Tibial artery (tissue), 4 donors: ENCODE results near the gene STON2.

Source experiments
- DNase-seq, 2 donors: peaks; one replicate each; pipeline ENCODE4 v3.0.0-alpha.2; 2019
- H3K27ac ChIP-seq, 2 donors: fragments of 200-600 bp; sonication (generic) in 1 of 2; 1 replicate in 1 of 2; 2 replicates in 1 of 2; pipeline ENCODE4 v1.5.1; 2018 to 2019; ENCODE audit warnings: mild to moderate bottlenecking in 1 of 2
- H3K27me3 ChIP-seq, 2 donors: fragments of 200-600 bp; sonication (generic) in 1 of 2; one replicate each; pipeline versions ENCODE4 v1.5.1 to v1.6.0; 2016 to 2019
- H3K36me3 ChIP-seq, 3 donors: fragments of 200-600 bp; sonication (generic) in 2 of 3; one replicate each; pipeline ENCODE4 v1.5.1; 2016 to 2019; ENCODE audit warnings: mild to moderate bottlenecking in 2 of 3
- H3K4me1 ChIP-seq, 4 donors: fragments of 200-600 bp; sonication (generic) in 2 of 4; 1 replicate in 3 of 4; 2 replicates in 1 of 4; pipeline ENCODE4 v1.5.1; 2016 to 2019
- H3K4me3 ChIP-seq, 2 donors: fragments of 200-600 bp; sonication (generic) in 1 of 2; 1 replicate in 1 of 2; 2 replicates in 1 of 2; pipeline ENCODE4 v1.5.1; 2018 to 2019; ENCODE audit warnings: mild to moderate bottlenecking in 2 of 2
- H3K9me3 ChIP-seq, 3 donors: fragments of 200-600 bp; sonication (generic) in 1 of 3; one replicate each; pipeline ENCODE4 v1.5.1; 2016 to 2019
- CTCF ChIP-seq, 2 experiments: fragments of 200-600 bp in 1 of 2; fragments of 450-650 bp in 1 of 2; IDR thresholded peaks; one replicate each; pipeline ENCODE4 v1.5.1; 2017 to 2019; ENCODE audit warnings: antibody characterized with exemption in 2 of 2, mild to moderate bottlenecking in 1 of 2, moderate library complexity in 1 of 2
- intact Hi-C: fragments of 100-400 bp; cut with DNase I; formaldehyde crosslinking; loops from one replicate; pipeline ENCODE4 v1.15.0; 2023; ENCODE audit warnings: low total_unique reads

Gene STON2

GRCh38 chr14:81277096-81277495, 123.0 kb downstream of the STON2 start:
- no peak for TF ChIP-seq CTCF (IDR thresholded peaks at IDR 0.05)
- Histone ChIP-seq H3K4me1 (no peaks in the 10 kb centered on the region), H3K27me3 (peaks cover 0 to 4% of the 10 kb centered on the region in 2 donors), H3K9me3 (no peaks in the 10 kb centered on the region), H3K36me3 (no peaks in the 10 kb centered on the region), H3K27ac (no peak overlapping the region), H3K4me3 (no peak overlapping the region)
- intact Hi-C loops = no loop called here
- no peak for DNase-seq

- Histone ChIP-seq H3K4me1 (no peaks in the 10 kb centered on the region), H3K9me3 (no peaks in the 10 kb centered on the region), H3K27me3 (peaks cover 0 to 4% of the 10 kb centered on the region in 2 donors), H3K27ac (no peak overlapping the region), H3K4me3 (no peak overlapping the region), H3K36me3 (no peaks in the 10 kb centered on the region)
- intact Hi-C loops = no loop called here
- no peak for TF ChIP-seq CTCF (IDR thresholded peaks at IDR 0.05)
- no peak for DNase-seq
Observed at GRCh38 chr14:81276073-81277069, 123.8 kb downstream of the STON2 start.

GRCh38 chr14:81275305-81276072, 124.6 kb downstream of the STON2 start:
- intact Hi-C loops = no loop called here
- no peak overlapping the region for H3K27ac ChIP-seq
- DNase-seq = no peak

DNA sequence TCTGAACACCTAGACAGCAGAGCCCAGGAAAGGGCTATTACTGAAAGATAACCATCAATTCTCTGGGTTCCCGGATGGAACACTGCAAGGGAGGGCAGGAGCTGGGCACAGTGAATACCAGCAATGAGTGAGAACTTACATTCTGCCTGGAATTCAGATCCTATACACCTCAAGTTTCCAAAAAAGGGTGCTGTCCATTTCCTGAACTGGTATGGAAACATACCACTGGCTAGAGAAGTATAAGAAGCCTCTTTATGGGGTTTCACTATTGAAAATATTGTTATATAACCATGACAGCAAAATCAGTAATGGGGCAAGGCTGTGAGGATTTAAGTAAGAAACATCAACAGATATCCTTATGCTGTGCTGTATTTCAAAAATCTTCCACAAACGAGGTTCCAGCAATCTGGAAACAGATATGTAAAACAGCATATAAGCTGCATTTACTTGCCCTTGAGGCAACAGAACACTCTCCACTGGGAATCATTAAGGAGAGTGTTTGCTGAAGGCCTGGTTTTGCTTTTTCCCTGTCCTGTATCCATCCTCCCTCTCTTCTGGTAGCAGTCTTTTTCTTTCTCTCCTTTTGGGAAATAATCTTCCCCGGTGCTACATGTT, 126.1 kb downstream of the STON2 start:
- Histone ChIP-seq H3K4me1 (peaks cover 0 to 8% (median 2%) of the 10 kb centered on the region in 4 donors), H3K9me3 (no peaks in the 10 kb centered on the region), H3K4me3 (no peak overlapping the region), H3K36me3 (no peaks in the 10 kb centered on the region), H3K27me3 (peaks cover 0 to 4% of the 10 kb centered on the region in 2 donors), H3K27ac (no peak overlapping the region)
- intact Hi-C loops = no loop called here
- TF ChIP-seq CTCF (IDR thresholded peaks at IDR 0.05) = no peak
- no peak for DNase-seq

More at GRCh38 chr14:81275305-81276072, 124.6 kb downstream of the STON2 start:
- H3K9me3 ChIP-seq = no peaks in the 10 kb centered on the region
- no peaks in the 10 kb centered on the region for H3K4me1 ChIP-seq
- H3K27me3 ChIP-seq = peaks cover 0 to 4% of the 10 kb centered on the region in 2 donors
- no peaks in the 10 kb centered on the region for H3K36me3 ChIP-seq
- no peak overlapping the region for H3K4me3 ChIP-seq
- no peak for TF ChIP-seq CTCF (IDR thresholded peaks at IDR 0.05)

DNA sequence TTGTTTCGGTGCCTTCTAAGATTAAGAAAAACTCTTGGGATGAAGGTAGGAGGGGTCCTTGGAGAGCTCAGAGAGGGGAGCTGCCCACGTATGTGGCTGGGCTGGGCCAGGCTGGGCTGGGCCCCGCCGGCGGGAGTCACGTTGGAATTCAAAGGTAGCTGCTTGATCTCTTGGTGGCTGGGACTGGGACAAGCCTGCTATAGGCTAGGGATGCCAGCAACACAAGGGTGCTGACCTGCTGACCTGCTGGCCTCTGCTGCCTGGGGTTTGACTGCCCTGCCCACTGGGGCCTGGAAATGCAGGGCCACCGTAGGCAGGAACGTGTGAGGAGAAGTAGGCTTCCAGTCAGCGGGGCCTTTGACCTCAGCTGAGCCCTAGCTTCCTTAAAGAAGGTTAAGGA, 126.6 kb downstream of the STON2 start:
- peaks cover 0 to 4% of the 10 kb centered on the region in 2 donors for H3K27me3 ChIP-seq
- H3K4me3 ChIP-seq = no peak overlapping the region
- DNase-seq = no peak
- peaks cover 0 to 8% (median 2%) of the 10 kb centered on the region in 4 donors for H3K4me1 ChIP-seq
- intact Hi-C loops = no loop called here
- no peaks in the 10 kb centered on the region for H3K9me3 ChIP-seq
- no peak for TF ChIP-seq CTCF (IDR thresholded peaks at IDR 0.05)
- no peaks in the 10 kb centered on the region for H3K36me3 ChIP-seq
- H3K27ac ChIP-seq = no peak overlapping the region
